HUES48 (cell line): ENCODE results near the gene LHX4.
A peak's percentile ranks its signal among the peaks of the same experiment; 100 is the strongest.

Source experiments
- H3K27ac ChIP-seq: one replicate; pipeline ENCODE4 v1.7.0; 2013; ENCODE audit warnings: low read depth, low read length, inconsistent platforms
- H3K27me3 ChIP-seq: 2 replicates; pipeline ENCODE4 v1.6.1; 2013; ENCODE audit warnings: mild to moderate bottlenecking, low read length; ENCODE audit not compliant: control insufficient read depth, insufficient read depth
- H3K36me3 ChIP-seq: 2 replicates; pipeline ENCODE4 v1.6.1; 2013; ENCODE audit warnings: low read length; ENCODE audit not compliant: control insufficient read depth, insufficient read depth
- H3K4me1 ChIP-seq: 2 replicates; pipeline ENCODE4 v1.6.1; 2013; ENCODE audit warnings: mild to moderate bottlenecking, low read length; ENCODE audit not compliant: control insufficient read depth, insufficient read depth
- H3K4me3 ChIP-seq: 2 replicates; pipeline ENCODE4 v1.5.1; 2013; ENCODE audit warnings: mild to moderate bottlenecking, low read depth, low read length
- H3K9ac ChIP-seq: 2 replicates; pipeline ENCODE4 v1.6.1; 2013; ENCODE audit warnings: mild to moderate bottlenecking, low read depth, low read length, moderate library complexity
- H3K9me3 ChIP-seq: 2 replicates; pipeline ENCODE4 v1.6.1; 2013; ENCODE audit warnings: low read length; ENCODE audit not compliant: control insufficient read depth, insufficient read depth

The LHX4 gene

DNA sequence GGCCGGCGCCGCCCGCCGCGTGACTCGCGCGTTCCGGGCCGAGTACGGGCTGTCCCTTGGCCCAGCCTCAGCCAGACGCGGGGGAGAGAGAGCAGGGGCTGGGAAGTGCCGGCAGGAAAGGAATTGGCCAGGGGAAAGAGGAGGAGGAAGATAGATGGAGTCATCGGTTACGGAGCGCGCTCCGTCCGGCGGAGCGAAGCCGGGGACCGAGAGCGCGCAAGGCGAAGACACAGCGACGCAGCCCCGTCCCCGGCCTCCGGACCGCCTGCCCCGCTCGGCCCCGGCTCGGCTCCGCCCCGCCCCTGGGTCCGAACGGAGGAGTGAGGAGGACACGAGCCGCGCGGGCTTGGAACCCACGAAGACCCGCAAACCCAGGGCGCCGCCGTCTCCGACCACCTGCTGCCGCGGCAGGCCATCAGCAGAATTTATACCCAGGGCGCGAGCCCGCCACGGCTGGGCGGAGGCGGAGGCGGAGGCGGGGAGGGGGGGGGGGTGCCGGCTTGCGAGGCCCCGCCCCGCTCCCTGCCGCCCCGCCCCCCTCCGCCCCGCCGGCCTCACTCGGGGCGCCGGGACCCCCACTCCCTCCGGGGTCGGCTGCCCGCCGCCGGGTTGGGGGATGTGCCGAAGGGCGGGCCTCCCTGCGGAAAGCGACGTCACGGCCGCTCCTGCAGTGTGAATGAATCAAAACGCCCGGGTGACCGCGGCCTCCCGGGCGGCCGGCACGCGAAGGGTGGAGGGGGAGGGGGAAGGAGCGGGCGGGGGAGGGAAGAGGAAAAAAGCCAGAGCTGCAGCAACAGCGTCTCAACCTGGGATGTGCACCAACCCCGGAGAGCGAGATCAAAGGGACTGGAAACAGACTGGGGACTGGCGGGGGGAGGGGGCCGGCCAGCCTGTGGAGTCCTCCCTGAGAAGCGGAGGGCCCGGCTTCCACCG lies at the start of gene LHX4:
Gene LHX4, plus strand, starts transcription at position 782 of the 933 bp plus-strand sequence. CDS start 266 bp downstream, outside the sequence.
- peak within 1 kb of the TSS; percentile 70 for H3K4me3 ChIP-seq
- peaks cover 88% of the 10 kb centered on the region for H3K27me3 ChIP-seq
- peak within 1 kb of the TSS; percentile 60 for H3K27ac ChIP-seq
- H3K9ac ChIP-seq, result peak within 1 kb of the TSS; percentile 69
- H3K36me3 ChIP-seq, result no peaks in the 10 kb centered on the region
- peaks cover 30% of the 10 kb centered on the region for H3K4me1 ChIP-seq
- H3K9me3 ChIP-seq, result no peaks in the 10 kb centered on the region; the same call in 1 of the 2 replicates

DNA sequence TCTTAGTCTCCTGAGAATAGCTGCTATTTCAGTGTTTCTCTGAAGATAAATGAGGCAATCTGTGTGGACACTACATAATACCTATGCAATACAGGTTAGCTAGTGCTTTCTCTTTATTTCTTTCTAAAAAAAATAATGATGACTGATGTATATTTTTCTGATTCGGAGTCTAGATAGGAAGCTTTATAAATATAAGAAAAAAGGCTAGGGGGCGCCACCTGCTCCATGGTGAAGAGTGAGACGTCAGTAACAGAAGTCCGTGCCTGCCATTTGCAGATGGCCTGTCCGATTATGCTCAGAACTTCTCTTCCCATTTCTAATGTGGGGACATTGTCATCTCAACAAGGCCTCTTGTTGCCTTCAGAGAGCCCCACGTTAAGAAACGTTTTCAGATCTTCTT lies 49.0 kb upstream of the LHX4 start:
- H3K27me3 ChIP-seq, result no peaks in the 10 kb centered on the region
- H3K4me1 ChIP-seq, result no peaks in the 10 kb centered on the region
- no peaks in the 10 kb centered on the region for H3K9me3 ChIP-seq
- peaks cover 45% of the 10 kb centered on the region for H3K36me3 ChIP-seq
- no peak overlapping the region for H3K27ac ChIP-seq
- H3K4me3 ChIP-seq, result no peak overlapping the region
- H3K9ac ChIP-seq, result no peak overlapping the region

DNA sequence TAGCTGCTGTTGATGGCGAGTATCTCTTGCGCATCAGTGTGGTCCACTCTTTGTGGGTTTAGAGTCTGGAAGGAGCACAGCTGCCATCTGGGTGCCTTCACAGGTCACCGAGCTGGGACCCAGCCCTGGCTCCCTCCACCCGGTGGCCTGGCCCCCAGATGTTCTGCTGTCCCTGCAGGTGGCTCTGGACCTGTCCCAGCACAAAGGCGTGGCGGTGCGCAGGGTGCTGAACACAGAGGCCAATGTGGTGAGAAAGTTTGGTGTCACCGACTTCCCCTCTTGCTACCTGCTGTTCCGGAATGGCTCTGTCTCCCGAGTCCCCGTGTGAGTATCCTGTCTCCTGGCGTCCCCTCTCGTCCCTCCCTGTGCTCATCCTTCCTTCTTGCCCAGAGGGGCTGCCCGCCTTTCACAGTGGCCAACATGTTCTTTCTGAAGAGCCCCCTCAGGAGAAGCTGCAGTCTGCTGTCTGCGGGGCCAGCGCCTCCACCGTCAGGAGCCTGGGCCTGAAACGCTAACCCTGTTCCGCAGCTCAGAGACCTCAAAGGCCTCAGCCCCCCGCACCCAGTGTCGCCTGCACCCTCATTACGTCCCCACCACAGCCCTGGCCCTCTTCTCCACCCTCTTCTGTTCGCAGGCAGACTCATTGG lies 47.9 kb upstream of the LHX4 start:
- no peak overlapping the region for H3K27ac ChIP-seq
- no peaks in the 10 kb centered on the region for H3K9me3 ChIP-seq
- H3K27me3 ChIP-seq, result no peaks in the 10 kb centered on the region
- H3K36me3 ChIP-seq, result peaks cover 54% of the 10 kb centered on the region
- H3K4me1 ChIP-seq, result no peaks in the 10 kb centered on the region
- H3K9ac ChIP-seq, result no peak overlapping the region
- no peak overlapping the region for H3K4me3 ChIP-seq

DNA sequence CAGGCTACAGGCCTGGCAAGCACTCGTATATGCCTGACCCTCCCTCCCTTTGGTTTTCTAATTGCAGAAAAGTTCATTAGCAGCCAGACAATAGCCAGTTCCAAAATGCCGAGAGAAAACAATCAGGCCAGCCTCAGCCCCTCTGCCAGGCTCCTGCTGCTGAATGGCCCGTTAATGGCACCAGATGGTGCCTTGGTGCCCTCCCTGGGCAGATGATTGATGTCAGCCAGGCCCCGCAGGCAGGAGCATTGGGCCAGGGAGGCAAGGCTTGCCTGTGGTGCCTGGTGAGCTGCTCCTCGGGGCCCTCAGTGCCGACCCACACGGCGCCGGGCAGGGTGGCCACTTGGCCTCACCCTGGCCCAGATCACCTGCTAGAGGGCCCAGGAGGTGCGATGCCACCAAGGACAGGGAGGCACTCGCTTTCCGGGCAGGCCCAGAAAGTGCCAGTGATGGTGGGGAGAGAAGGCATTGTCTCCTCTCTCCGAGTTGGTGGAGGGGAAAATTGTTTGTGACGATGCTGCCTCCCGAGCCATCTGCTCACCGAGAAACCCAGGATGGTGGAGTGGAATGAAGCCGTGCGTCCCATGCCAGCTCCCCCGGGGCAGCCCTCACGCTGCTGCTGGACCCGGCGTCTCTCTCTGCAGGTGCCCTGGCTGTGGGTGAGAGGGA lies 47.3 kb upstream of the LHX4 start:
- peaks cover 54% of the 10 kb centered on the region for H3K36me3 ChIP-seq
- H3K27ac ChIP-seq, result no peak overlapping the region

DNA sequence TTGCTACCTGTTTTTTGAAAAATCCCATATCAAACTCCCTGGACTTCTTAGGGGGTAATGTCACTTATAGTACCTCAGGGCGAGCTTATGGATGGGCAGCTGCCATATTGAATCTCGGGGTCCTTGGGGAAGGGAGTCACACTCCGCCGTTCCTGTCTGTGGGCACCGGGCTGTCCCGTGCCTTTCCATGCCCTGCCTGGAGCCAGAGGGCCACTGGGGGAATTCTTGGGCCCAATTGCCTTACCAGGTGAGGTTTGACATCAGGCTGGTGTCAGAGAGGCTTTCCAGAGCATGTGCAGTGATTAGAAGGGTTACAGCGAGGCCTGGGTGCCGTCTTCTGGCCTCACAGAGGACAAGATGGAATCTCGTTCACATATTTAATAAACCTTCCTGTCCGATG lies 46.6 kb upstream of the LHX4 start:
- Histone ChIP-seq H3K9ac (no peak overlapping the region), H3K4me3 (no peak overlapping the region), H3K9me3 (no peaks in the 10 kb centered on the region), H3K27me3 (no peaks in the 10 kb centered on the region), H3K27ac (no peak overlapping the region), H3K36me3 (peaks cover 54% of the 10 kb centered on the region), H3K4me1 (no peaks in the 10 kb centered on the region)

More for the DNA sequence above, 47.3 kb upstream of the LHX4 start:
- H3K9me3 ChIP-seq, result no peaks in the 10 kb centered on the region
- no peak overlapping the region for H3K9ac ChIP-seq
- H3K4me3 ChIP-seq, result no peak overlapping the region
- no peaks in the 10 kb centered on the region for H3K27me3 ChIP-seq
- no peaks in the 10 kb centered on the region for H3K4me1 ChIP-seq

DNA sequence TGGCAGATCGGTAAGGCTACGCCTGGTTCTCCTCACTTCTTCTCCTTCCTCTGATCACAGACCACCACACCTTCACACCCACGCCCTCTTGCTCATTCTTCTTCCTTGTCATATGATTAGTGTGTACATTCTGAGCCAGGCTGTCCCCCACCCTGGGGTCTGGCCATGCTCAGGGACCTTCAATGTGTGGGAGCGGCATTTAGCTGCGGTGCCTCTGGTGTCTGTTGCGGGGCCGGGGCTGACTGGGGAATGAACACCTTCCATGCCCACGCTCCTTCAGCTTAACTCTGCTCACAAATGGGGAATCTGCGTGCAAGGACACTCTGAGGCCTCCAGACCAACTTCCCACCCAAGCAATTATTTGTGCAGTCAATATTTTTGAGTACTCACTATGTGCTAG lies 46.0 kb upstream of the LHX4 start:
- Histone ChIP-seq H3K4me1 (no peaks in the 10 kb centered on the region), H3K36me3 (peaks cover 60% of the 10 kb centered on the region), H3K4me3 (no peak overlapping the region), H3K27me3 (no peaks in the 10 kb centered on the region), H3K9ac (no peak overlapping the region), H3K9me3 (no peaks in the 10 kb centered on the region), H3K27ac (no peak overlapping the region)

DNA sequence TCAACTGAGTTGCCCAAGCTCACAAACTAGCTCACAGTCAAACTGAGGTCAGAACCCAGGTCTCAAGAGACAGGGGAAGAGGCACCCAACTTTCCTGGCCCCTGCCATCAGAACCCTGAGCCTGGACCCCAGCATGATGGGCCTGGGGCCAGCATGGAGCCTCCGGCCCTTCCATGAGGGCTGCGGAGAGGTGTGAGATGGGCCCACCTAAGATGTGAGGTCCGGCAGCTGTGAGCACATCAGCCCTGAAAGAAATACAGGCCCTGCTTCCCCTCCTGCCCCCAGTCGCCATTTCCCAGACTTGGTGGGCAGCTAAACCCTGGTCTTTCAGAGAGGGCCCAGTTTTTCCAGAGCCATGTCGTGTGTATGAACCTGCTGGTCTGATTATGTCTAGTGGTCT lies 44.8 kb upstream of the LHX4 start:
- Histone ChIP-seq H3K9ac (no peak overlapping the region), H3K4me3 (no peak overlapping the region), H3K4me1 (no peaks in the 10 kb centered on the region), H3K9me3 (no peaks in the 10 kb centered on the region), H3K36me3 (peaks cover 62% of the 10 kb centered on the region), H3K27ac (no peak overlapping the region), H3K27me3 (no peaks in the 10 kb centered on the region)

DNA sequence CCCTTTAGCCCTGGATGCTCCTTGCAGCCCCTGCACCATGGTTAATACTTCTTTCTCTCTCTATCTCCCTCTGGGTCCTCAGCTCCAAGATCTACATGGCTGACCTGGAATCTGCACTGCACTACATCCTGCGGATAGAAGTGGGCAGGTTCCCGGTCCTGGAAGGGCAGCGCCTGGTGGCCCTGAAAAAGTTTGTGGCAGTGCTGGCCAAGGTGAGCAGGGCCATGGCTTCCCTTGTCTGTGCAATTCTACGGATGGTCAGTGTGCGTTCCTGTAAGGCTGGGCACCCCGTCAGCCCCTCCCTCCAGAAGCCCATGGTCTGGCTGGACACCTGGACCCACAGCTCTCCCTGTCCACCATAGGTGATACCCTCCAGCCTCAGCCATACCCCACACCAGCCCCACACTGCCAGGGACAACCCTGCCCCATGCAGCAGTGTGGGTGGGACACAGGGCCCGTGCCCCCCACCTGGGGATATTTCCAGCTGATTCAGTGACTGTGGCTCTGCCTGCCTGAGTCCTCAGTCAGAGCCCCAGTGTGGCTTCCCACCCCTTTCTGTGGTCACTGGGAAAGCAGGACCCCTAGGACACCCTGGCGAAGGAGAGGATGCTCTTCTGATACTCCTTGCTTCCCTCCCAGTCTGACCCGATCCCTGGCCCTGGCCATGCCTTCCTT lies 44.0 kb upstream of the LHX4 start:
- no peaks in the 10 kb centered on the region for H3K27me3 ChIP-seq
- H3K9me3 ChIP-seq, result no peaks in the 10 kb centered on the region
- no peak overlapping the region for H3K4me3 ChIP-seq
- H3K9ac ChIP-seq, result no peak overlapping the region
- no peak overlapping the region for H3K27ac ChIP-seq
- H3K4me1 ChIP-seq, result no peaks in the 10 kb centered on the region
- H3K36me3 ChIP-seq, result peaks cover 70% of the 10 kb centered on the region

DNA sequence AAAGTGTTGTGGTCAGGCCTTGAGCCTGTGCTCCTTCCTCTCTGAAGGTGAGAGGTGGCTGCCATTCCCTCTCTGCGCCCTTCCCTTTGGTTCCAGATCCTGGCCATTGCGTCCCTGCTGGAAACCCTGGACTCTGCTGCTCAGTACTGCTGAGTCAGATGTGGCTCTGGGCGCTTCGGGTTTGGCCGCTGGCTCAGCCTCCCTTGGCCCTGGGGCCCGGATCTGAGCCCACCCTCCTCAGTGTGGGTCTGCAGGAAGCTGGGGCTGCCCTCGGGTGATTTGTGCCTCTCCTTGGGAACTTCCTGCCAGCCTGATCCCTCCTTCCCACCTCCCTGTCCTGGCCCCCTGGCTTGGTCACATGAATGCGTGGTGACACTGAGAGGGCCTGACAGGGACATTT lies 43.2 kb upstream of the LHX4 start:
- peaks cover 73% of the 10 kb centered on the region for H3K36me3 ChIP-seq

DNA sequence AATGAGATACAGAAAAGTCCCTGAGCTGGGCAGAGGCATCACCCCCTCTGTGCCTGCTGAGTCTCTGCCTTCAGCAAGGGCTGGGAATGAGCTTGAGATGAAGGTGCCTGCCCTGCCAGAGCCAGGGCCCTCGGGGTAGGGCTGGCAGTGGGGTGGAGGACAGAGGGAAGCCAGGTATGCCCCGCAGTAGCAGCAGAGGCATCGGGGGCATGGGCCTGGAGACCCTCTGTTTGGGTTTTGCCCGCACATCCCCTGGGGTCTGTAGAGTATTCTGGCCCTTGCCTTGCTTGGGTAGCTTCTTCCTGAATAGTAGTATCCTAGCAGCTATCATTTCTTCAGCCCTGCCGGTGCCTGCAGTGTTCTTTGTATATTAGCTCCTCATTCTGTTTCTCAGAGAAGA lies 42.4 kb upstream of the LHX4 start:
- Histone ChIP-seq H3K9ac (no peak overlapping the region), H3K36me3 (peaks cover 70% of the 10 kb centered on the region), H3K9me3 (no peaks in the 10 kb centered on the region)

More for the DNA sequence above, 43.2 kb upstream of the LHX4 start:
- Histone ChIP-seq H3K9ac (no peak overlapping the region), H3K27me3 (no peaks in the 10 kb centered on the region), H3K27ac (no peak overlapping the region), H3K4me1 (no peaks in the 10 kb centered on the region), H3K9me3 (no peaks in the 10 kb centered on the region), H3K4me3 (no peak overlapping the region)

More for the DNA sequence above, 42.4 kb upstream of the LHX4 start:
- Histone ChIP-seq H3K27me3 (no peaks in the 10 kb centered on the region), H3K4me1 (no peaks in the 10 kb centered on the region), H3K4me3 (no peak overlapping the region), H3K27ac (no peak overlapping the region)
